Measurements from ENCODE around the gene ARHGAP4.

The ARHGAP4 gene
- long read RNA-seq, transcript ARHGAP4-203 (23 exons, 3,372 nt): minor isoform, 5 of 275 reads
- long read RNA-seq, transcript ARHGAP4-201 (22 exons, 3,235 nt): major isoform, 169 of 275 reads
- long read RNA-seq, partial matches to known transcripts: 38 of 275 reads
- long read RNA-seq, other reads (novel, unspliced or antisense): 63 of 275 reads

GRCh38 chrX:153925739-153926551, at the start of gene ARHGAP4:
ARHGAP4 (minus strand) TSS chrX:153926264; CDS start chrX:153926202, 62 bp downstream.
- Histone ChIP-seq H3K27me3 (ENCODE audit: insufficient read depth, poor library complexity, severe bottlenecking) (no peaks in the 10 kb centered on the region), H3K27ac (replicated peaks) (peak within 1 kb of the TSS; percentile 100), H3K4me3 (replicated peaks; ENCODE audit: insufficient read depth, low read length) (peak within 1 kb of the TSS; percentile 59)
- peak; percentile 52; the same call in 1 of the 2 replicates for TF ChIP-seq POLR2AphosphoS5 (IDR thresholded peaks at IDR 0.05; ENCODE audit: low read depth)
- no peak for TF ChIP-seq GABPA (IDR thresholded peaks at IDR 0.05; ENCODE audit: low read depth)
- TF ChIP-seq SPI1 (IDR thresholded peaks at IDR 0.05; ENCODE audit: borderline replicate concordance, low read depth): no peak
- TF ChIP-seq, protein P1, sequence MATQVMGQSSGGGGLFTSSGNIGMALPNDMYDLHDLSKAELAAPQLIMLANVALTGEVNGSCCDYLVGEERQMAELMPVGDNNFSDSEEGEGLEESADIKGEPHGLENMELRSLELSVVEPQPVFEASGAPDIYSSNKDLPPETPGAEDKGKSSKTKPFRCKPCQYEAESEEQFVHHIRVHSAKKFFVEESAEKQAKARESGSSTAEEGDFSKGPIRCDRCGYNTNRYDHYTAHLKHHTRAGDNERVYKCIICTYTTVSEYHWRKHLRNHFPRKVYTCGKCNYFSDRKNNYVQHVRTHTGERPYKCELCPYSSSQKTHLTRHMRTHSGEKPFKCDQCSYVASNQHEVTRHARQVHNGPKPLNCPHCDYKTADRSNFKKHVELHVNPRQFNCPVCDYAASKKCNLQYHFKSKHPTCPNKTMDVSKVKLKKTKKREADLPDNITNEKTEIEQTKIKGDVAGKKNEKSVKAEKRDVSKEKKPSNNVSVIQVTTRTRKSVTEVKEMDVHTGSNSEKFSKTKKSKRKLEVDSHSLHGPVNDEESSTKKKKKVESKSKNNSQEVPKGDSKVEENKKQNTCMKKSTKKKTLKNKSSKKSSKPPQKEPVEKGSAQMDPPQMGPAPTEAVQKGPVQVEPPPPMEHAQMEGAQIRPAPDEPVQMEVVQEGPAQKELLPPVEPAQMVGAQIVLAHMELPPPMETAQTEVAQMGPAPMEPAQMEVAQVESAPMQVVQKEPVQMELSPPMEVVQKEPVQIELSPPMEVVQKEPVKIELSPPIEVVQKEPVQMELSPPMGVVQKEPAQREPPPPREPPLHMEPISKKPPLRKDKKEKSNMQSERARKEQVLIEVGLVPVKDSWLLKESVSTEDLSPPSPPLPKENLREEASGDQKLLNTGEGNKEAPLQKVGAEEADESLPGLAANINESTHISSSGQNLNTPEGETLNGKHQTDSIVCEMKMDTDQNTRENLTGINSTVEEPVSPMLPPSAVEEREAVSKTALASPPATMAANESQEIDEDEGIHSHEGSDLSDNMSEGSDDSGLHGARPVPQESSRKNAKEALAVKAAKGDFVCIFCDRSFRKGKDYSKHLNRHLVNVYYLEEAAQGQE (IDR thresholded peaks at IDR 0.05; ENCODE audit: insufficient replicate concordance, low read depth): no peak
- TF ChIP-seq CTCF (IDR thresholded peaks at IDR 0.05; ENCODE audit: insufficient read depth, low read length): no peak
- DNase-seq (ENCODE audit: low read depth in 1 of 2, low spot score in 1 of 2): peak; percentile 48 to 57

- Histone ChIP-seq H3K27ac (replicated peaks) (peak overlapping the region; percentile 97), H3K27me3 (ENCODE audit: insufficient read depth, poor library complexity, severe bottlenecking) (no peaks in the 10 kb centered on the region), H3K4me3 (replicated peaks; ENCODE audit: insufficient read depth, low read length) (no peak overlapping the region)
- TF ChIP-seq POLR2AphosphoS5 (IDR thresholded peaks at IDR 0.05; ENCODE audit: low read depth) (peak; percentile 52; the same call in 1 of the 2 replicates), SPI1 (IDR thresholded peaks at IDR 0.05; ENCODE audit: borderline replicate concordance, low read depth) (no peak), GABPA (IDR thresholded peaks at IDR 0.05; ENCODE audit: low read depth) (no peak)
- peak in 1 of 2 experiments; percentile 75 for DNase-seq (ENCODE audit: low read depth in 1 of 2, low spot score in 1 of 2)
These were observed 48.7 kb upstream of the ARHGAP4 start for GRCh38 chrX:153974726-153975286.

GRCh38 chrX:153974003-153974725, 48.1 kb upstream of the ARHGAP4 start:
- DNase-seq (ENCODE audit: low read depth in 1 of 2, low spot score in 1 of 2): peak in 1 of 2 experiments; percentile 54
- TF ChIP-seq CTCF (IDR thresholded peaks at IDR 0.05; ENCODE audit: insufficient read depth, low read length) (no peak), POLR2AphosphoS5 (IDR thresholded peaks at IDR 0.05; ENCODE audit: low read depth) (no peak), SPI1 (IDR thresholded peaks at IDR 0.05; ENCODE audit: borderline replicate concordance, low read depth) (peak; percentile 76), GABPA (IDR thresholded peaks at IDR 0.05; ENCODE audit: low read depth) (no peak)
- TF ChIP-seq, protein P1 (IDR thresholded peaks at IDR 0.05; ENCODE audit: insufficient replicate concordance, low read depth): no peak
- H3K4me3 ChIP-seq (replicated peaks; ENCODE audit: insufficient read depth, low read length): no peak overlapping the region; the same call in 1 of the 2 replicates
- H3K27me3 ChIP-seq (ENCODE audit: insufficient read depth, poor library complexity, severe bottlenecking): no peaks in the 10 kb centered on the region
- peak overlapping the region; percentile 97 for H3K27ac ChIP-seq (replicated peaks)
